ENCODE measurements around the gene PLPPR2. TPM values are rescaled to one million over a fixed set of nuclear protein-coding genes. Genes with fewer than 3 reads are reported as not detected.
A peak's percentile ranks its signal among the peaks of the same experiment; 100 is the strongest.
"Not testable (repeated sequence)": the region's sequence is repeated elsewhere in the genome, so short reads cannot be mapped to it uniquely, and the experiment has no call there.

PLPPR2 gene
- total RNA-seq, 1 donor from 2014 or later, result 17.7 TPM

- intact Hi-C loops (cut with micrococcal nuclease), result no loop called here
- ATAC-seq (peak; percentile 36), DNase-seq (no peak)
Measured at GRCh38 chr19:11338569-11339253, 16.5 kb upstream of the PLPPR2 start.

DNA sequence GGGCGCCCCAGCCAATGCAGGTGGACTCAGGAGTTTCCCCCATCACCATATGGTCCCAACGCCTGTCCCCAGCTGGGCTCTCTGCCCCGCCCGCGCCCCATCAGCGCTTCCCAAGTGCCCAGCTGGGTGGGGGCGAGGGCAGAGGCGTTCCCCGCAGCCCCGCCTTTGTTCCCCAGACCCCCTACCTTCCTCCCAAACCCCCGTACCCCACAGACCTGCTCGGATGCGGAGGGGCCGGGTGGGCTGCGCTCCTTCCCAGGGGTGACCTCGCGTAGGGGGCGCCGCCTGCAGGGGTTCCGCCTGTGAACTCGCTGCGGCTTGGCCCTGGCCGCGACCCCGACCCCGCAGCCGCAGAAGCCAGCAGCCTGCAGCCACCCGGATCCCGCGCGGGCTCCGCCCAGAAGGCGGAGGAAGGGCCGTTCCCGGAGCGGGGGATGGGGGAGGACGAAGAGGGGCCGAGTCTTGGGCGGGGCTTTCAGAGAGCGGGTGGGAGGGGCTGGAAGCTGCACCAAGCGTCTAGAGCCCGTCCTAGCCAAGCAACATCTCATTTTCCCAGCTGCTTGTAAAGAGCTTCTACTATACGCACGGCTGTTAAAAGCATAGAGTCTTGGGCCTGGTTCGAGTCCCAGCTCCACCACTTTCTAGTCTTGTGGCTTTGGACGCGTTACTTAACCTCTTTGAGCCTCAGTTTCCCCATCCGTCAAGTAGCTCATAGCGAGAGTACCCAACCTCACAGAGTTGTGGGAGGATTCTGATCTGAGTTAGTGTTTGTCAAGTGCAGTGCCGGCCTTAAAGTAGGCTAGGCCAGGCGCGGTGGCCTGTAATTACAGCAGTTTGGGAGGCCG lies 15.8 kb upstream of the PLPPR2 start, which contains the start of gene RAB3D:
TSS of gene RAB3D (minus strand) at position 404 of the 845 bp plus-strand sequence. CDS start 2,258 bp downstream, outside the sequence.
- intact Hi-C loops (cut with micrococcal nuclease), result no loop called here
- ATAC-seq, result peak; percentile 98
- DNase-seq, result peak; percentile 95

DNA sequence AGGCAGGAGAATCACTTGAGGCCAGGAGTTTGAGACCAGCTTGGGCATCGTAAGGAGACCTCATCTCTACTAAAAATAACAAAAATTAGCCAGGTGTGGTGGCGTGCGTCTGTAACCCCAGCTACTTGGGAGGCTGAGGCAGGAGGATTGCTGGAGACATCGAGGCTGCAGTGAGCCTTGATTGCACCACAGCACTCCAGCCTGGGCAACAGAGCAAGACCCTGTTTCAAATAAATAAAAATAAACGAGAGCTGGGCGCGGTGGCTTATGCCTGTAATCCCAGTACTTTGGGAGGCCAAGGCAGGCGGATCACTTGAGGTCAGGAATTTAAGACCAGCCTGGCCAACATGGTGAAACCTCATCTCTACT lies 15.1 kb upstream of the PLPPR2 start:
- intact Hi-C loops (cut with micrococcal nuclease), result not testable (repeated sequence)

GRCh38 chr19:11342429-11342828 lies 12.8 kb upstream of the PLPPR2 start:
- intact Hi-C loops (cut with micrococcal nuclease), result no loop called here
- DNase-seq, result no peak
- no peak for ATAC-seq

More for the DNA sequence above, 15.1 kb upstream of the PLPPR2 start:
- DNase-seq, ATAC-seq: not testable (repeated sequence)

GRCh38 chr19:11345122-11345803 lies 10.0 kb upstream of the PLPPR2 start:
- DNase-seq (no peak), ATAC-seq (no peak)
- intact Hi-C loops (cut with micrococcal nuclease), result no loop called here

DNA sequence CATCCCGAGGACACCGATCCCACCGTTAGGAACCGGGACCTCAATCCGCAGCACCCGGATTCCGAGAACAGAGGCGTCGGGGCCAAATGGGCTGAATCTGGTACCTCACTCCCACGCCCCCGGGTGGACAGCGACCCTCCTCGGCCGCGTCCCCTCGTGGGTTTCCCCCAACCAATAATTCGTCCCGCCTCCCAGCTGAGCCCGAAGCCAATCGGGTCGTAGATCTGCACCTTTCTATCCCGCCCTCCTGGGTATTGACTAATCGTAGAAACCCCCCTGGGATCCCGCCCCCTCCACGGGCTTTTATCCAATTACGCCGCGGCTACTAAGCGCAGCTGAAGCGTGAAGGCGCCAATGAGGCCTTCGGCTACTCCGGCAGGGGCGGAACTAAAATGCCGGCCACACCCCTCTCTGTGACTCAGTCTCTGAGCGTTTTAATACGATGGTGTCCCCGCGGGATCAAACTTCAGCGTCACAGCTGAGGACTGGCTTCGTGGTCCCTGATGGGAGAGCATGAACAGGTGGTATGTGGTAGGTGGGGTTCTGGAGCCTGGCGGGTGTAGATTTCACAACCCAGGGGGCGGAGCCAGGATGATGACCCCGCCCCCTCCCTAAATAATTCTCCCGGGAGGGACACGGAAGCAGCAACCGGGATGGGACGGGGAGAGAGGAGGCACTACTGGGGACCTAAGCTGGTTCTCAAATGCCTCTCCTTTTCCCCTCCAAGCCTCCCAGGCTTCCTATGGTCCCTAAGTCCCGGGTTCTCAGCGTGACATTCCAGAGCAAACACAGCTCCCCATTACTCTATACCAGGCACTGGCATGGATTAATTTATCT lies 8.9 kb upstream of the PLPPR2 start, which contains the start of the genes CCDC159 and TMEM205:
TSS of gene CCDC159 (plus strand) at position 416 of the 837 bp plus-strand sequence. CDS start at position 504, 88 bp downstream.
TSS of gene TMEM205 (minus strand) at position 165 of the 837 bp plus-strand sequence. CDS start 649 bp downstream, outside the sequence.
- intact Hi-C loops (cut with micrococcal nuclease), result no loop called here
- ATAC-seq (peak; percentile 96), DNase-seq (peak; percentile 97)

DNA sequence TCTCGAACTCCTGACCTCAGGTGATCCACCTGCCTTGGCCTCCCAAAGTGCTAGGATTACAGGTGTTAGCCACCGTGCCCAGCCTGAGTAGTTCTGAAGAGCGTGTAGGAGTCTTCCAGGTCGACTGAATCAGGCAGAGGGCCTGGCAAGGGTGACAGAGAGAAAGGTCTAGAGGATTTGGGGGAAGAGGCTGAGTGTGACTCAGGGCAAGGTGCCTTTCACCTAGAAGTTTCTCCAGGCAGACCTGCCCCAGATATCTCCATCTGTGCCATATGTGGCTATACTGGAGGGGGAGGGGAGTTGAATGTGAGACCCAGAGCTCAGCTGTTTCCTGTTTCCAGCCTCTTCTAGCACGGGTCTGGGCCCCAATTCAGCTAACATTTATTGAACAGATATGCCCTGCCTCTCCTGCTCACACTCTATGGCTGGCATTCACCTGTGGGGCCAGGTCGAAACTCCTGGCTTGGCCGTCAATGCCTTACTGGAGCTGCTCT lies 7.6 kb upstream of the PLPPR2 start:
- no peak for ATAC-seq
- intact Hi-C loops (cut with micrococcal nuclease), result no loop called here
- no peak for DNase-seq

DNA sequence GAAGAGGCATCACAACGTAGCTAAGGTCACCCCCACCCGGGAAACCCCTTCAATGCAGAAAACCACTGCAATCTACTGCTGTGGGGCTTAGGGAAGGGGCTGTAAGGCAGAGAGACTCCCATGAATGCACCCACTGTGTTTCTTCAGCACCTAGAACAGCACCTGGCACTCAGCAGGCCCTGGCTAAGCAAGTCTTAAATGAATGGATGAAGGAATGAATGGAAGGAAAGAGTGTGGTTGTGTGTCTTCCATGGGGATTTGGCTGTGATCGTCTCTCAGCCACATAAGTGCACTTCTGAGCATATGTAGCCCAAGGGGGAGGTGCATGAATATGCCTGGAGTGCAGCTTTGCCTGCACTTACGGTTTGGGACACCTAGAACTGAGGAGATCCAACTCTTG lies 6.1 kb upstream of the PLPPR2 start:
- no peak for DNase-seq
- intact Hi-C loops (cut with micrococcal nuclease), result no loop called here
- ATAC-seq, result no peak

DNA sequence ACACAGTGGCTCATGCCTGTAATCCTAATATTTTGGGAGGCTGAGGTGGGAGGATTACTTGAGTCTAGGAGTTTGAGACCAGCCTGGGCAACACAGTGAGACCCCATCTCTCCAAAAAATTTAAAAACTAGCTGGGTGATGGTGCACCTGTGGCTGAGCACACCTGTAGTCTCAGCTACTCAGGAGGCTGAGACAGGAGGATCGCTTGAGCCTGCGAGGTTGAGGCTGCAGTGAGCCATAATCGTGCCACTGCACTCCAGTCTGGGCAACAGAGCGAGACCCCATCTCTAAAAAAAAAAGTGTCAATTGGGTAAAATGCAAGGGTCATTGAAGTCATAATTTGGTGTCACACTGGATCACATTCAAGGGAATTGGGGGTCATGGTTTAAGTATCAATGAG lies 1.1 kb upstream of the PLPPR2 start:
- ATAC-seq; DNase-seq; intact Hi-C loops (cut with micrococcal nuclease): not testable (repeated sequence)

DNA sequence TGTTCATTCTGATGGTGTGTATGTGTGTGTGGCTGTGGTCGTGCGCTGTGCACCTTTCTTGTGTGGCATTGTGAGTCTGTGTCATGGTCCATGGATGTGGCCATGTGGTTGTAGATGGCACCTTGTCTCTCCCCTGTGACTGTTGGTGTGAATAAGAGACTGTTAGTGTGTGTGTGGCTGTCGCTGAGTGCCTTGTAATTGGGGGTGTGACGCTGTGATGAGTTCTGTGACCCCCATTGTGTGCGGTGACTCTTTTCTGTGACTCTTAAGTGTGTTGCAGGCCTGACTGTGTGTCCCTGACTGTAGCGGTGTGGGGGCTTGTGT lies 804 bp downstream of the PLPPR2 start:
- no peak for ATAC-seq

DNA sequence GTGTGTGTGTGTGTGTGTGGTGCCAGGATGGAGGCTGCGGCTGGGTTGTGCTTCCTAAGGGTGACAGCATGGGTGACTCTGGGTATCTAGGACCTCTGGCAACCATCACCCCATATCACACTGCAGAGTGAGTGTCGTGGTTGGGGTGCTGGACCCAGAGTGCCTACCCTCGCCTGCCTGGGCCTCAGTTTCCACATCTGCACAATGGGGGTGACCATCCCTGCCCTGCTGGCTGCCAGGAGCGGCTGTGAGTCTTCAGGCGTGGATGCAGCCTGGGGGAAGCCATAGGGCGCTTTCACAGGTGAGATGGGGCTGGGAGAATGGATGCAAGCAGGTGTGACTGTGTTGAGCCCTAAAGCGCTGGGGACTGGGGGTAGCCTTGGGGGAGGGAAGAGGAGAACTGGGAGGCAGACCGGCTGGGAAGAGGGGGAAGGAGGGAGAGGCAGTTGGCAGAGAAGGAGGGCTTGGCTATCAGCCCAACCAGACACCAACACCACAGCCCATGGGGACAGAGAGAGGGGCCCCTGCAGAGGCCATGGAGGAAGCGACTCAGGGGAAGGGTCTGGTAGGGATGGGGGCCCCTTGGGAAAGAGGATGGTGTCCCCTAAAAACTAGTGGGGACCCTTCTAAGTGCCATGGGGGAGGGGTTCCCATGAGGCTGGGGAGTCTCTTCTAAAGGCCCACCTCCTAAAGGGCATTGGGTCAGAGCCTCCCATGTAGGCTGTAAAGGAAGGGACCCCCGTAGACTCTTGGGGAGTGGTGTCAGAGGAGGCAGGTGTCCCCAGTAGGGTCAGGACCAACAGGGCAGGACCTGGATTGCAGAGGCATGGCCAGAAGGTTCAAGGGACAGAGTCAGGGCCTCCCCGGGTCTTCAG lies 1.7 kb downstream of the PLPPR2 start:
- ATAC-seq, result no peak
- intact Hi-C loops (cut with micrococcal nuclease), result no loop called here
- DNase-seq, result no peak

More for the DNA sequence above, 804 bp downstream of the PLPPR2 start:
- DNase-seq, result no peak
- intact Hi-C loops (cut with micrococcal nuclease), result no loop called here

DNA sequence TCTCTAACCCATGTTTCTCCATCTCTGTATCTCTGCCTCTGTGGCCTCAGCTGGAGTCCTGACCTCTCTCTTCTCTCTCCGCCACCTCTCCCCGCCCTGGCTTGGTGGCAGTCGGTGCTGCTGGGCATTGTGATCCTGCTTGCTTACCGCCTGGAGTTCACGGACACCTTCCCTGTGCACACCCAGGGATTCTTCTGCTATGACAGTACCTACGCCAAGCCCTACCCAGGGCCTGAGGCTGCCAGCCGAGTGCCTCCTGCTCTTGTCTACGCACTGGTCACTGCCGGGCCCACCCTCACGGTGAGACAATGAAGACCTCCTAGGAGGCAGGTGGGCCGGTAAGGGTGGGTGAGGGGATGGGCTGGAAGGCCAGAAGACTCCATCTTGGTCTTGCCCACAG lies 4.2 kb downstream of the PLPPR2 start:
- no peak for ATAC-seq
- DNase-seq, result no peak
- intact Hi-C loops (cut with micrococcal nuclease), result no loop called here

DNA sequence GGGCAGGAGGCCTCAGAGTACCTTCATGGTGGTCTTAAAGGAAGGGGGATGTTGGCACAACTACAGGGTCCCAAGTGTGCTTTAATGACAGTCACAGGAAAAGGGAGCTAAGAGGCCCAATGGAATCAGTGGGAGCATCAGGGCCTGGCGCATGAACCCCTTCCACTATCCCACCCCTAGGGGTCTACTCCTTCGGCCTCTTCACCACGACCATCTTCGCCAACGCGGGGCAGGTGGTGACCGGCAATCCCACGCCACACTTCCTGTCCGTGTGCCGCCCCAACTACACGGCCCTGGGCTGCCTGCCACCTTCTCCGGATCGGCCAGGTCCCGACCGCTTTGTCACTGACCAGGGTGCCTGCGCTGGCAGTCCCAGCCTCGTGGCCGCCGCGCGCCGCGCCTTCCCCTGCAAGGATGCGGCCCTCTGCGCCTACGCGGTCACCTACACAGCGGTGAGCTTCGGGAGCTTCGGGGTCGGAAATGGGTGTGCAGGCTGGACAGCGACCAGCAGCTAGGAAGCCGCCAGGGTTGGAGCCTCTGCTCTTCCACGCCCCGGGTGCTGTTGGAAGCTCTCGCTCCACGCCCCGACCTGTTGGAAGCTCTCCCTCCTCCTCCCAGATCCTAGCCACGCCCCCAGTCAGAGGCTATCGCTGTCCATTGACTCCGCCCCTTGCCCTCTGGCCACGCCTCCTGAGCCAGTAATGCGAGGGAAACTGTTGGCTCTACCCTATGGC lies 6.0 kb downstream of the PLPPR2 start:
- intact Hi-C loops (cut with micrococcal nuclease), result no loop called here
- DNase-seq (peak; percentile 61), ATAC-seq (peak; percentile 39)

GRCh38 chr19:11361771-11362731 lies 6.8 kb downstream of the PLPPR2 start:
- no peak for ATAC-seq

DNA sequence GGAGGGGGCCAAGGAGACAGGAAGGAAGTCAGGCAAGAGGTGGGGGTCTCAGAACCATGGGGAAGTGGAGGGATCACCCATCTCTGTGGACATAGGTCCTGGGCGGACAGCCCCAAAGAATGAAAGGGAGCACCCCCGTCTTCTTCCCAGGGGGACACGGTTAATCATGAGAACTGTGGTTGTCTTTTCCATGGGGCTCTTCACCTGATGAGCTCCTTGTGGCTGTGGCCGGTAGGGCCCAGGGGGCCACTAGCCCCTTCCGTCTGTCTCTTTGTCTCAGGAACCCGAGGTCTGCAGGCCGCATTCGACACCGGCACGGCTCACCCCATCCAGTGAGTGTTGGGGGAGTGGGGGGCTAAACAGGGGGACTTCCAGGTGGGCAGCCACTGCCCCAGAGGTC lies 8.6 kb downstream of the PLPPR2 start:
- no peak for DNase-seq
- intact Hi-C loops (cut with micrococcal nuclease), result no loop called here

More at GRCh38 chr19:11361771-11362731, 6.8 kb downstream of the PLPPR2 start:
- no peak for DNase-seq
- intact Hi-C loops (cut with micrococcal nuclease), result no loop called here

More for the DNA sequence above, 8.6 kb downstream of the PLPPR2 start:
- ATAC-seq, result no peak

Data from left ventricle myocardium superior (tissue), 1 donor.